IMR-90 (cell line): ENCODE data around the gene ACKR1. TPM values are rescaled to one million over a fixed set of nuclear protein-coding genes. Genes with fewer than 3 reads are reported as not detected.

Experiments
- ATAC-seq: fragments of 200-7000 bp; cut with Tn5 transposase; 2 replicates; pipeline ENCODE4 v1.9.1; 2020; ENCODE audit warnings: low read depth, mild to moderate bottlenecking, moderate library complexity
- BruUV-seq: library from RNA; stranded (reverse); fragments of 400-500 nt; replicated peaks from 2 replicates; lab custom pipeline; 2021; lab: Mats Ljungman, UMichigan
- CTCF ChIA-PET: fragments of 300-600 bp; formaldehyde crosslinking; extraction: SDS; loops from one replicate; lab custom pipeline; 2021; ENCODE audit warnings: antibody characterized with exemption; lab: Yijun Ruan, JAX
- POLR2A ChIA-PET: fragments of 300-600 bp; sonication (Branson Sonifier 250); formaldehyde crosslinking; loops from one replicate; lab custom pipeline; 2022; ENCODE audit warnings: antibody characterized with exemption; ENCODE audit not compliant: unreplicated experiment; lab: Charles Lee
- DNase-seq: peaks from one replicate; pipeline ENCODE4 v3.0.0; 2013
- H2AFZ ChIP-seq: replicated peaks from 2 replicates; pipeline ENCODE3; 2013; ENCODE audit warnings: low read length, mild to moderate bottlenecking; ENCODE audit not compliant: poor library complexity
- H2AK5ac ChIP-seq: 2 replicates; pipeline ENCODE4 v1.6.1; 2013; ENCODE audit warnings: low read depth, low read length, inconsistent platforms
- H2AK9ac ChIP-seq: replicated peaks from 2 replicates; pipeline ENCODE3; 2013; ENCODE audit warnings: mild to moderate bottlenecking, low read depth, low read length, moderate library complexity; ENCODE audit not compliant: poor library complexity
- H2BK120ac ChIP-seq: 2 replicates; pipeline ENCODE4 v1.6.1; 2013; ENCODE audit warnings: low read depth, low read length, inconsistent platforms
- H2BK15ac ChIP-seq: 3 replicates; pipeline ENCODE4 v1.6.1; 2013; ENCODE audit warnings: low read depth, low read length, inconsistent platforms
- H2BK20ac ChIP-seq: 2 replicates; pipeline ENCODE4 v1.6.1; 2013; ENCODE audit warnings: low read depth, mild to moderate bottlenecking, inconsistent platforms, low read length, moderate library complexity
- H2BK5ac ChIP-seq: 2 replicates; pipeline ENCODE4 v1.6.1; 2013; ENCODE audit warnings: mild to moderate bottlenecking, low read depth, low read length, inconsistent platforms; ENCODE audit not compliant: poor library complexity, severe bottlenecking
- H3K14ac ChIP-seq: replicated peaks from 2 replicates; pipeline ENCODE4 v1.6.1; 2013; ENCODE audit warnings: low read depth, low read length, inconsistent platforms
- H3K18ac ChIP-seq: 2 replicates; pipeline ENCODE4 v1.6.1; 2013; ENCODE audit warnings: low read depth, low read length, control low read depth
- H3K23ac ChIP-seq: 2 replicates; pipeline ENCODE4 v1.6.1; 2013; ENCODE audit warnings: low read depth, low read length, inconsistent platforms
- H3K27ac ChIP-seq: 2 replicates; pipeline ENCODE4 v1.5.1; 2013; ENCODE audit warnings: mild to moderate bottlenecking, control low read depth, low read length; ENCODE audit not compliant: insufficient read depth
- H3K27me3 ChIP-seq: 2 replicates; pipeline ENCODE4 v1.6.1; 2013; ENCODE audit warnings: low read length; ENCODE audit not compliant: control insufficient read depth, insufficient read depth
- H3K36me3 ChIP-seq: 2 replicates; pipeline ENCODE4 v1.6.1; 2013; ENCODE audit warnings: low read length, mixed read lengths; ENCODE audit not compliant: control insufficient read depth, insufficient read depth
- H3K4ac ChIP-seq: 2 replicates; pipeline ENCODE4 v1.6.1; 2013; ENCODE audit warnings: low read depth, low read length, inconsistent platforms
- H3K4me1 ChIP-seq: 2 replicates; pipeline ENCODE4 v1.6.1; 2013; ENCODE audit warnings: low read length, mixed read lengths; ENCODE audit not compliant: control insufficient read depth, insufficient read depth
- H3K4me2 ChIP-seq: 2 replicates; pipeline ENCODE4 v1.6.1; 2013; ENCODE audit warnings: low read depth, mild to moderate bottlenecking, control low read depth, low read length, moderate library complexity
- H3K4me3 ChIP-seq: 2 replicates; pipeline ENCODE4 v1.5.1; 2013; ENCODE audit warnings: low read depth, mild to moderate bottlenecking, control low read depth, low read length, moderate library complexity; ENCODE audit not compliant: insufficient read depth
- H3K56ac ChIP-seq: 2 replicates; pipeline ENCODE4 v1.6.1; 2013; ENCODE audit warnings: low read length, inconsistent platforms; ENCODE audit not compliant: insufficient read depth; ENCODE audit errors: extremely low read depth
- H3K79me1 ChIP-seq, 2 experiments: 2 replicates each; pipeline ENCODE4 v1.6.1; 2013; ENCODE audit warnings: low read length in 2 of 2, inconsistent platforms in 1 of 2, low read depth in 1 of 2
- H3K9ac ChIP-seq: 2 replicates; pipeline ENCODE4 v1.6.1; 2013; ENCODE audit warnings: low read depth, low read length, control low read depth
- H3K9me1 ChIP-seq: 2 replicates; pipeline ENCODE4 v1.6.1; 2013; ENCODE audit warnings: low read length, inconsistent platforms; ENCODE audit not compliant: insufficient read depth
- H3K9me3 ChIP-seq: 2 replicates; pipeline ENCODE4 v1.6.1; 2013; ENCODE audit warnings: low read length; ENCODE audit not compliant: control insufficient read depth, insufficient read depth
- H4K20me1 ChIP-seq: 2 replicates; pipeline ENCODE4 v1.6.1; 2013; ENCODE audit warnings: low read length, inconsistent platforms; ENCODE audit not compliant: insufficient read depth
- H4K5ac ChIP-seq: 2 replicates; pipeline ENCODE4 v1.6.1; 2013; ENCODE audit warnings: mild to moderate bottlenecking, low read depth, low read length, control low read depth
- H4K8ac ChIP-seq, 2 experiments: 2 replicates each; pipeline ENCODE4 v1.6.1; 2013; ENCODE audit warnings: low read depth in 2 of 2, low read length in 2 of 2, control low read depth in 1 of 2, inconsistent platforms in 1 of 2
- H4K91ac ChIP-seq: 2 replicates; pipeline ENCODE4 v1.6.1; 2013; ENCODE audit warnings: low read depth, low read length, inconsistent platforms; ENCODE audit not compliant: insufficient read depth
- BHLHE40 ChIP-seq: fragments of 150-350 bp; IDR thresholded peaks from 2 replicates; pipeline ENCODE4 v1.6.1; 2016; ENCODE audit warnings: mild to moderate bottlenecking, low read depth, low read length
- CEBPB ChIP-seq: IDR thresholded peaks from 2 replicates; pipeline ENCODE4 v1.6.1; 2012; ENCODE audit warnings: low read depth, low read length, improper control_type of control experiment
- CHD1 ChIP-seq: IDR thresholded peaks from 2 replicates; pipeline ENCODE4 v1.6.1; 2012; ENCODE audit warnings: low read depth, low read length, improper control_type of control experiment
- CTCF ChIP-seq: conservative IDR thresholded peaks from 2 replicates; pipeline ENCODE4 v1.5.1; 2012; ENCODE audit warnings: mild to moderate bottlenecking, low read depth, low read length, improper control_type of control experiment
- ELK1 ChIP-seq: fragments of 150-350 bp; IDR thresholded peaks from 2 replicates; pipeline ENCODE4 v1.6.1; 2016; ENCODE audit warnings: low read depth, mild to moderate bottlenecking, low read length, moderate library complexity, borderline replicate concordance
- FOS ChIP-seq: fragments of 150-350 bp; IDR thresholded peaks from 2 replicates; pipeline ENCODE4 v1.6.1; 2016; ENCODE audit warnings: low read depth, low read length
- MAZ ChIP-seq: IDR thresholded peaks from 2 replicates; pipeline ENCODE4 v1.6.1; 2012; ENCODE audit warnings: low read depth, mild to moderate bottlenecking, low read length, improper control_type of control experiment, moderate library complexity, borderline replicate concordance
- NFE2L2 ChIP-seq: fragments of 150-350 bp; IDR thresholded peaks from 2 replicates; pipeline ENCODE4 v1.6.1; 2016; ENCODE audit warnings: low read depth, mild to moderate bottlenecking, low read length
- USF2 ChIP-seq: fragments of 150-350 bp; IDR thresholded peaks from 2 replicates; pipeline ENCODE4 v1.6.1; 2017; ENCODE audit warnings: mild to moderate bottlenecking, antibody characterized with exemption, low read length, low read depth
- WGBS, 2 experiments: methylation state at CpG; one replicate each; pipeline versions ENCODE4 v1.1.5 to v1.1.7; 2013; ENCODE audit warnings: missing lambda C conversion rate in 2 of 2; ENCODE audit not compliant: insufficient read length in 1 of 2; ENCODE audit errors: extremely low coverage in 2 of 2; 5-methylcytosine and 5-hydroxymethylcytosine counted together
- dilution Hi-C: fragments of 300-500 bp; cut with HindIII; formaldehyde crosslinking; loops from one replicate; pipeline ENCODE4 v1.14.3; 2018; ENCODE audit warnings: low sequenced_read_pairs; ENCODE audit not compliant: unreplicated experiment
- in situ Hi-C: fragments of 300-500 bp; cut with MboI; formaldehyde crosslinking; loops from 3 replicates; pipeline ENCODE4 v1.14.3; 2019; ENCODE audit warnings: low sequenced_read_pairs, inconsistent platforms, mixed read lengths
- intact Hi-C: fragments of 100-400 bp; cut with micrococcal nuclease; formaldehyde crosslinking; loops from 2 replicates; pipeline ENCODE4 v1.10.0; 2022
- polyA plus RNA-seq, 3 experiments: library from polyadenylated mRNA; depleted of rRNA; stranded (reverse); fragments of >200 nt; gene quantifications; 2 replicates each; pipeline ENCODE4 v1.2.3, GENCODE V29; 2012; ENCODE audit warnings: low replicate concordance in 1 of 3
- total RNA-seq: library from RNA; depleted of rRNA; stranded (reverse); fragments of >200 nt; gene quantifications from 2 replicates; pipeline ENCODE4 v1.2.3, GENCODE V29; 2012

The ACKR1 gene
- total and polyA plus RNA-seq, 2 of the 4 experiments (the other 2 are of a cell fraction): not detected

- H3K56ac ChIP-seq: no peak overlapping the region
- H4K91ac ChIP-seq: no peak overlapping the region
- in situ Hi-C loops (no loop called here), intact Hi-C loops (no loop called here), dilution Hi-C loops (no loop called here)
- no peaks in the 10 kb centered on the region for H3K36me3 ChIP-seq
- DNase-seq: no peak
- H2AK5ac ChIP-seq: no peak overlapping the region
- H3K23ac ChIP-seq: no peak overlapping the region
- H2AFZ ChIP-seq: no peak overlapping the region
- no peak for ATAC-seq
- WGBS, 2 experiments: no CpG with 5 or more reads among the region's 1 CpG
- no peak for TF ChIP-seq ELK1
- no peak for TF ChIP-seq CTCF
- TF ChIP-seq CEBPB: no peak
- TF ChIP-seq BHLHE40: no peak
- no peak for TF ChIP-seq FOS
- no peak for TF ChIP-seq CHD1
- no peak for TF ChIP-seq NFE2L2
- TF ChIP-seq MAZ: no peak
- TF ChIP-seq USF2: no peak
- H3K4me3 ChIP-seq: no peak overlapping the region
- CTCF ChIA-PET: interaction anchor here (1.3 kb wide), 1 partner anchor 759 kb away, joined by 3 read pairs; no protein-coding TSS in a partner anchor
- H3K9me1 ChIP-seq: no peaks in the 10 kb centered on the region
- POLR2A ChIA-PET: no interaction called here
- no peaks in the 10 kb centered on the region for H3K27me3 ChIP-seq
- H4K8ac ChIP-seq: no peak overlapping the region
- no peak overlapping the region for H2BK5ac ChIP-seq
- no peak overlapping the region for H3K18ac ChIP-seq
- H2BK15ac ChIP-seq: no peak overlapping the region
- no peak overlapping the region for H4K5ac ChIP-seq
- no peak overlapping the region for H3K4ac ChIP-seq
- H3K14ac ChIP-seq: no peak overlapping the region
- H3K9me3 ChIP-seq: peaks cover 17% of the 10 kb centered on the region; the same call in 1 of the 2 replicates
- no peak overlapping the region for H2AK9ac ChIP-seq
- H3K79me1 ChIP-seq: no peaks in the 10 kb centered on the region
- no peaks in the 10 kb centered on the region for H3K4me1 ChIP-seq
- no TSS peak for BruUV-seq
- no peak overlapping the region for H2BK20ac ChIP-seq
- no peak overlapping the region for H2BK120ac ChIP-seq
- no peak overlapping the region for H3K27ac ChIP-seq
- no peaks in the 10 kb centered on the region for H4K20me1 ChIP-seq
- no peak overlapping the region for H3K4me2 ChIP-seq
- no peak overlapping the region for H3K9ac ChIP-seq
Observed at GRCh38 chr1:159248311-159248710, 43.6 kb downstream of the ACKR1 start.
